HG03045 (cell line): Measurements from ENCODE around the gene PC.

Experiments used
- ATAC-seq: cut with Tn5 transposase; IDR thresholded peaks from one replicate; pipeline ENCODE4 v1.9.1; 2021; ENCODE audit warnings: mild to moderate bottlenecking, moderate library complexity; ENCODE audit not compliant: unreplicated experiment

Gene PC

DNA sequence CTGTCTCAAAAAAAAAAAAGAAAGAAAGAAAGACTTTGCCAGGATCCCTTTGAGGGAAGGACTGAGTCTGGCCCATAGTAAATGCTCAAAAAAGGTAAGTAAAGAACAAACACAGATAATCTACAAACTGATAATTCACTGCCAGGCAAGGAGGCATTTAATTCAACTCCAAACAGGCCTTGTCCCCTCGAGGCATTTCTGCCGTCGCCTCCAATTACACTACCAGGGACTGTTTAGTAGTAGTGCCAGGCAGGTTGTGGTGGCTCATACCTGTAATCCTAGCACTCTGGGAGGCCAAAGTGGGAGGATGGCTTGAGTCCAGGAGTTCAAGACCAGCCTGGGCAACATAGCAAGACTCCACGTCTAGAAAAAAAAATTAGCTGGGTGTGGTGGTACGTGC lies 43.7 kb downstream of the PC start:
- ATAC-seq: no peak

DNA sequence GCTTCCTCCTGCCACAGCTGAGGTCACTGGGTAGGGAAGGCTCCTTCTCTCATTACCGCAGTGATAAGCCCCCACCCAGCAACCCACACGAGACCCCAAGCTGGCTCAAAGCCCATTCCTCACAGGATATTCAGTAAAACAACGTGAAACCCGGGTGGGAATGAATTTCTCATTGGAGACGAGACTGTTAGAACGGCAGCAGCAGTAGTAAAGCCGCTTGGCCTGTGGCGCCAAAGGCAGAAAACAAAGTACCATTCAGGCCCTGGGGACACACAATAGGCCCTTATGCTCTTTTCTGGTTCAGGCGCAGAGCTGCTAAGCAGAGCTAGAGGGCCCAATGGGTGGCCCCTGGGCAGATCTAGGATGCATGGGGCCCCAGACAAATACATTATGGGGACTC lies 45.3 kb downstream of the PC start:
- ATAC-seq: no peak

DNA sequence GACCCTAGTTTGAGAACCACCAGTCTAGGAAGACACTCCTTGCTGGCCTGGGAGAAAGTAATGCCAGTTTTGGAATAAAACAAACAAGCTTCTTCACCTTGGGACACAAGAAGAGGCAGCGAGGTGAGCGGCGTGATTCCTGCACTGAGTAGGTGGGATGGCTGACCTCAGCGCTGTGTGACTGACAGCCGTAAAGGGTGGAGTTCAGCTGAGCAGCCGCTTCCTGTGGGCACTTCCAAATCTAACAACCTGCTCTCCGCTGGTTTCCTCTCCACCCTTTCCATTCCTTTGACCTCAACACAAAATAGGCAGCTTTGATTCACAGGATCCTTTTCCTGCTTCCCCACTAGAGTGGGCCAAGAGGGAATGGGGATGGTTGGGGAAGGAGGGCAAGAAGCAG lies 45.8 kb downstream of the PC start:
- no peak for ATAC-seq

DNA sequence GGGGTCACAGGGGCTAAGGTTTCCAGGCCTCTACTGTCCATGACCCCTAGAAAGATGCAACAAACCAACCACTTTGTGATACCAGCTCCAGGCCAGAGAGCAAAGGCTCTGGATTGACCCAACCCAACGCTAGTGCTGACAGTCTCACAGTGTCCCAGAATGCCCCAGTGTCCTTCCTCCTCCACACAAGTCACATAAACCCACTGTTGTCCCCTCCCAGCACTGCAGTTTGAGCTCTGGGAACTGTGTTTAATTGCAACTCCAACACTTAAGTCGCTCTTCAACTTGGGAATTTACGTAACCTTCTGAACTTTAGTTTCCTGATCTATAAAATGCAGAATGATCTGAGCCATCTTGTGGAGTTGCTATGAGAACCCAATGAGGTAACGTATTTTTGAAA lies 47.5 kb downstream of the PC start:
- ATAC-seq: no peak

DNA sequence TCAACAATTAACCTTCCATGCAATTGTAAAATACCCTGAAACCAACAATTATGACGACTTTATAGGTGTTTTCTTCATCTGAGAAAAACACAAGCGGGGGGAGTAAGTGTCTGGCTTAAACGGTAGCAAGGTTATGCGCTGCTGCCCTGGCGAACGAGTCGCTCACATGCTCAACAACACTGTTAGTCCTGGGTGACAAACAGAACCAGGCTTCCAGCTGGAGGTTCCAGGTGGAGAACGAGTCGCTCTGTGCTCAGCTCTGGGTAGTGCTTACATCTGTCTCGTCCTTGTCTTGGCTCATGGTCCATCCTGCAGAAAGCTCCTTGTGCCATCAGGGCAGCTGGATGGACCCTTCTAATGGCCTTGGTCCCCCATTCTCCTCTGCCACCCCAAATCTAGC lies 48.2 kb downstream of the PC start:
- no peak for ATAC-seq

DNA sequence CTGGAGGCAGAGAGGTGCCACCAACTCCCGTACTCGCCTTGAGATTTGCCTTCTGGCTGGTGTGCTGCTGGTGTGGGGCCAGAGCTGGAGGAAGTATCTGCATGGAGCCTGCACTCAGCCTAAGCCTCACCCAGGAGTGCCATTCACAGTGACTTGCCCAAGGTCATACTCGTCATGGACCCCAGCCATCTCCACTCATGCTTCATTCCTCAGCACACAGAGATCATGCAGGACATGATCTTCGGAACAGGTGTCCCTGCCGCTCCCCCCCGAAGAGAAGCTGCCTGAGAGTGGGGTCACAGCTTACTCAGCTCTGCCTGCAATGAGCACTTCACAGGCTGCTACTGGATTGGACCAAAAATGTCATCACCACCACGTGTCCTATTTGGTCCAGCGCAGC lies 49.0 kb downstream of the PC start:
- no peak for ATAC-seq

DNA sequence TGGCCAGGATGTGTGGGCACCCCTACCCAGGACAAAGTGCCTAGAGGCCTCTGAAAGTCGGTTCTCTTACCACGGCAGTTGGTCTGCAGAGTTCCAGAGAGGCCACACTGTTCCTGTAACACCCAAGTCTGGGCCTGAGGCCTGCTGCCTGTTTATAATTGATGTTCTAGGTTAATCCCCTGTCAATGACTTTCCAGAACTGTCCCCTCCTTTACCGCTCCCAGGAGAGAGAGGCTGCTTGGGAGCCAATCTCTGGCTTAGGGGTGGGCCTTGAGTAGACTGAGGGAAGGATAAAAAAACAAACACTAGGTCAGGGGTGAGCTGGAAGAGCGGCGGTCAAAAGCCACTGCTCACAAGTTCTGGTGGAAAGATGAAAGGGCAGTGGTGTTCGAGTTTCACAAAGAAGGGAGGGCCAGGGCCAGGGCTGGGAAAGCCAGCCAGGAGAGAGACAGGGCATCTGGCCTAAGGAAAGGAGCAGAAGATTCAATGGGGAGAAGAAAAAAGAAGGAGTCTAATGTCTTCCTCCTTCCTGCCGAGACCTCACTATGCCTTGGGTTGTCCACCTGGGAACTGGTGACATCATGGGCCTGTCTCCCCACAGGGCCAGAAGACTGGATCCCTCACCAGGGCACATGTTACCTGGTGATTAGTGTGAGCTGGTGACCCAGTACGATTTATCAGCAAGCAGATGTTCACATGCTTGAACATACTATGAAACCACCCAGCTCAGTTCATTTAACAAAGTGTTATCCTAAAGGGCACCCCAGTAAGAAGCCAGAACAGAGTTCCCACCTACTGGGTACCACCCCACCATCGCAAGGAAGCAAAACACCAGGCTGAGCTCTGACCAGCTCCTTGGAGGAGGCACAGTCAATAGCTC lies 50.2 kb downstream of the PC start:
- ATAC-seq: no peak

DNA sequence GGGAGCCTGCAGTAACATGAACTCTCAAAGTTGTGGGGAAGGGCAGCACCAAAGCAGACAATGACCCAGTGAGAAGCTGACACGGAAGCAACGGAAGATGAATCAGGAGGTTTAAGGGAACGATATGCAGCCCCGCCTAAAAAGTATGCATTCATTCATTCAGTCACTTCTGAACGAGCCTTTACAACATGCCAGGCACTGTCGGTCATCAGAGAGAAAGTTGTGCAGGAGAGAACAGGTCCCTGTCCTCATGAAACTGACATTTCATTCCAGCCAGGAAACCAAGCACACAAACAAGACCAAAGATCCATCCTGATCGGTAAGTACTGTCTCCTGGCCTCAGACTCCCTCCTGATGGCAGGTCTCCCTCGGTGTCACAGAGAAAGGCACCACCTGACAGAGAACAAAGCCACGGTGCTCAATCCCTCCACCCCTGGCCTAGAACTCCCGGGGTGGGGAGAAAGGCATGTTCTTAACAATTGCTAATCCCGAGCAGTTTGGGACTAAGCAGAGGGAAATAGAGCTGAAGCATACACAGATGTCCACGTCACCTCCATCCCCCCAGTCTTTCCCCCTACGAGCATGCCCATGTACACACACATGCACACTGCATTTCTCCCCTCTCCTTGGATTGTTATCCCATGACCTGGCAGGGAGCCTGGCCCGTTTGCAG lies 52.0 kb downstream of the PC start:
- ATAC-seq: no peak

DNA sequence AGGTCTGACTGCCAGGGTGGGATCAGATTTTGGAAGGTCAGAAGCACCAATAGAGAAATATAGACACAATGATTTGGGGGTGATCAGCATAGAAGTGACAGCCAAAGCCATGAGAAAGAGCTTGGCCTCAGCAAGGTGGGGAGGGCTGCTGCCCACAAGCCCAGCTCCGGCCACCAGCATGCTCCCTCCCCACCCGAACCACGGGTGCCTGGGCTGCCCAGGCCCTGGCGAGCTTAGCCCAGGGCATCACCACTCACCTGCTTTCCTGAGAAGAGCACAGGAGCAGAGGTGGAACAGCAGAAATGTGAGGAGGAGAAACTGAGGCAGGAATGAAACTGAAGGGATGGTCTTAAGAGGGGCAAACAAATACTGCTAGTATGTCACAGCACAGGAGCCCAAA lies 52.6 kb downstream of the PC start:
- ATAC-seq: no peak

DNA sequence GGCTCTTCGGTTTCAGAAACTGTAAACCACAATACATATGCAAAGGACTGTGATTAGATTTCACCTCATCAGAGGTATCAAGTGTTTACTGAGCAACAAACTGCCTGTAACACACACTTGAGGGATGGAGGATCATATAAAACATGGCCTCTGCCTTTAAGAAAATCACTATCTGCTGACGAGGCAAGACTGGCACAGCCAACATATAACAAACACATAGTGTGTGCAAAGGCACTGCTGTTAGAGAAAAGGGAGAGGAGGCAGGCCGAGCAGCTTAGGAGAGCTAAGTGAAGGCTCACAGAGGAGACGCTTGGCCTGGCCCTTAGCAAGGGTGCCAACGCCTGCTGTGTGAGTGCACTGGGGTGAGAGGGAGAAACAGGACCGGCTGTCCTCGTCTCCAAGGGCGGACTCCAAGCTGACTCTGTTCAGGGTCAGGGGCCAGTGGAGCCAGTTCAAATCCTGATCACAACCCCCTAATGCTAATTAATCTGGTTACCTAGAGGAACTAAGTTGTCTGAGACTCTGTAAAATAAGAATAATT lies 53.1 kb downstream of the PC start:
- no peak for ATAC-seq

DNA sequence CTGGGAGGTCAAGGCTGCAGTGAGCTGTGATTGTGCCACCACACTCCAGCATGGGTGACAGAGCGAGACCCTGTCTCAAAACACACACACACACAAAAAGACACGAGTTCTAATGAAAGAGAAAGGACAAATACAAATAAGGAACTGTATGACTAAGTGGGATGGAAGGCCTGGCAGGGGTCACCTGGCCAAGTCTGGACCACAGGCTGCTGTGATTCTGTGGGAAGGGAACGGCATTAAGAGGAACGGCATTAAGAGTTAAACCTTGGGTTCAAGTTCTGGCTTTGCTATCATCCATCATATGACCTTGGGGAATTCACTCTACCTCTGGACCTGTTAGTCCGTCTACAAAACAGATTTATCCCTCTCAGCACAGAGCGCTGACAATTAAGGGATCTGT lies 53.6 kb downstream of the PC start:
- ATAC-seq: no peak

DNA sequence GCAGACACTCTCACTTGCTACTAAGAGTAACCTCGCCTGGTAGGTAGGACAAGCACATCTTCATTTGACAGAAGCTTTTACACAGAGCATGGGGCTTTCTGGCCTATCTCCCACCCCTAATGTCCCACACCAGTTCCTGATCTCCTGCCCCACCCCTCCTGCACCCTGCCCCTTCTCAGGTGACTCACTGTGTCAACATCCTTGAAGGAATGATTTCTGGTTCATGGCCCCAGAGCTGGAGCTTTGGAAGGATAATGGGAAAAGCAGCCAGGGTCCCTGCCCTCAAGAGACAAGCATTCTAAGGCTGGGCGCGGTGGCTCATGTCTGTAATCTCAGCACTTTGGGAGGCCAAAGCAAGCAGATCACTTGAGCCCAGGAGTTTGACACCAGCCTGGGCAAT lies 54.1 kb downstream of the PC start:
- no peak for ATAC-seq

DNA sequence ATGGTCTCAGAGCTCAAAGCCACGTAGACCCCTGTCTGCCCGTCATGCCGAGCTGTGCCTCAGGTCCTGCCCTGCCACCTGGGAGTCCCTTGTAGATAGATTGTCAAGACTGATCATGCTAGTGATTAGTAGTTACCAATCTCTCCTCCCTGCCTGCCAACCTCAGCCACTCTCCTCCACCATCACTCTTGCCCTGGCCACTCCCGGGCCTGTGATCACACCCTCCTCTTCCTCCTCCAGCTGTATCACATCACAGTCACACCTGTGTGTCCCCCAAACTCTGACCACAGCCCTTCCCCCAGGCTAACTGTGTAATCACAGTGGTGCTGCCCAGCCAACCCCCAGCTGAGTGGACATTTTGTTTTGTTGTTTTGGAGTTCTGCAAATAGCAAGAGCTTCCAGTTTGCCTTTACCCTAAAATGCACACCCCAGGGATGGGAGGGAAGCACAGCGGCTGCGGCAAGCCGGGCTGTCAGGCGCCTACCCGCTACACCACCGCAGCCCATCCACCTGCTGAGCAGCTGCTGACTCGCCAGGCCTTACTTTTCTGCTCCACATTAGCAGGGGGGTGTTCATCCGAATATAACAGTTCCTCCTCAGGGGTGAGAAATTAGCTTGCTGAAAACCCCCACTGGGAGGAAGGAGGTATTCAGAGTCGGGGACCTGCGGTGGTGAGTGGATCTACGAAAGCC lies 55.6 kb downstream of the PC start:
- no peak for ATAC-seq

DNA sequence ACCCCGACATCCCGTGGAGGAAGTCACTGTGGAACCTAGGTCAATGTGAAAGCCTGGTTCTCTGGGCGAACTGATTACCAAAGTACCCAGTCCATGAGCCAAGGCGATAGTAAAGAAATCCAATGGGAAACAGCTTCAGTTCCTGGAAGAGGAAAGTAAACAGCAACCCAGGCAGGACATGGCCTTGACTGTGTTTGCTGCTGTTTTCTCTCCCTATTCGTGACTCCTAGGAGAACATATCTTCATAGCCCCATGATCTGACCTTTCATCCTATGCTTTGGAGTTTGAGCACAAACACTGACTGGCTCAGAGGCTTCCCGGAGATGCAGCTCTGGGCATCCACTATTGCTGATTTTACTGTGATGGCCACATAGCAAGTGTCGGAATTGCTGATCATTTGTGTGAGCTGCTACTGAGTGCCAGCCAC lies 56.2 kb downstream of the PC start:
- no peak for ATAC-seq

DNA sequence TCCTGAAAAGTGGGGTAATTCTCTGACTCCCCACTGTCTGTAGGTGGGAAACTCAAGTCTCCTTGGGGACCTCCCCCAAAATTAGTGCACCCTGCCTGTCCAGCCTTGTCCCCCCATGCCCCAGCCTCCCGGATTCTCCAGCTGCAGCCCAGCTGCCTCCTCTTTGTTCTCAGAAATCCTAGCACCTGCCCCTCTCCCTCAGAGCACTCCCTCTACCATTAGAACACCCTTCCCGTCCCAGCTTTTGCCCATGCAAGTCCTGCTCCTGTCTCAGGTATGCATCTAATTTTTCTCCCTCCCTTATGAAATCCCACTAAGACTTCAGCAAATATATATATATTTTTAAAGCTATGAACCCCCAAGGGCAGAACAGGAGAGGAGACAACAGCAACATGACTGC lies 64.0 kb downstream of the PC start:
- ATAC-seq: no peak

DNA sequence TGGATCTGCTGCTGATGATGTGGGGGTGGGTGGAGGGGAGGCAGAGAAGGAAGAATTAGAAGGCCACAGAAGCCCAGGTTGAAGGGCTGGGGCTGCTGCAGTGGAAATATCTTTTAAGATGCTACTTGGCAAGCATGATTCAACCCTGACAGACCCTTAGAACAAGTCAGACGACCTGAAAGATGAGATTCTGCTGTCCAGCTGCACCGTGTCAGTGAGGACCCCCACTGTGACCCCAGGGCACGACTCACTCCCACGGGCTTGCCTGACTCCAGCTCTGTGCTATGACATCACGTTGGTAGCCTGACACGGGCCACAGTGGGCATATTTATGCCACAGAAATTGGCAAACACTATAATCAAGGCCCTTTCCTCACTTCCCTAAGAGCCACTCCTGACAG lies 65.3 kb downstream of the PC start:
- ATAC-seq: no peak

DNA sequence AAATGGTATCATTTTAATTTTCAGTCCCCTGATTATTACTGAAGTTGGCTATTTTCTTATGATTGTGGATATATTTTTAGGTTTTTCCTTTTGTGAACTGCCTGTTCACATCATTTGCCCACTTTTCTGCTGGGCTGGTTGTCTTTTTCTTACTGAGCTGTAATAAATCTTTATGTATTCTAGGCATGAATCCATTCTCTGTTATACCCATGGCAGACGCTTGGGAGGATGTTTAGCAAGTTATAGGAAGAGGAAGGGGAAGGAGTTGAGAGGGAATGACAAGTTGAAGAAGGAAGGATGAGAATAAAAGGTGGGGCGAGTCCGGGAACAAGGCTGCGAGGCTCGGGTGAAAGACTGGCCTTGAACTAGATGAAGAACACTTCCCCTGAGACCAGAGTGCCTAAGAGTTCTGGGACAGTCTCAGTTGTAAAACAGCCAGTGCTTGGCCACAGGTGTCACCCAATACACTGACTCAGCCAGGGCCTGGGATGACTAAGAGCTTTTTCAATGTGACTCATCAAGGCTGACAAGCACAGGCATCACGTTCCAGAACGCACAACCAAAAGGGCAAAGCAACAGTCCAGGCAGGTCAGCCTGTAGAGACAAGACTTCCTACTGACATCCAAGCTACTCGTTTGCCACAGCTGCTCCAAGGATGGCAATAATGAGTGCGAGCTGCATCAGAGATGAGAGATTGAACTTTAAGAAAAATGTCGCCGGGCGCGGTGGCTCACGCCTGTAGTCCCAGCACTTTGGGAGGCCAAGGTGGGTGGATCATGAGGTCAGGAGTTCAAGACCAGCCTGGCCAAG lies 66.1 kb downstream of the PC start:
- ATAC-seq: peak; percentile 83

DNA sequence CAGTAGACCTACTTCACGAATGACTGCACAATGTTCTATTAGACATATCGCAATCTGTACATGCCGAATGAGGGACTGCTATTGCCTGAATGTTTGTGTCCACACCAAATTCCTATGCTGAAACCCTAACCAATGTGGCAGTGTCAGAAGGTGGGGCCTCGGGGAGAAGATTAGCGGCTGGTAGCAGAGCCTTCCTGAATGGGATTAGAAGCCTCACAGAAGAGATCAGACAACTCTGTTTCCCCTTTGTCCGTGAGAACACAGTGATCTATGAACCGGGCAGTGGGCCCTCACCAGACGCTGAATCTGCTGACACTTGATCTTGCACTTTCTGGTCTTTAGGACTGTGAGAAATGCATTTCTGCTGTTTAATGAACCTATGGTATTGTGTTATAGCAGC lies 68.2 kb downstream of the PC start:
- no peak for ATAC-seq

DNA sequence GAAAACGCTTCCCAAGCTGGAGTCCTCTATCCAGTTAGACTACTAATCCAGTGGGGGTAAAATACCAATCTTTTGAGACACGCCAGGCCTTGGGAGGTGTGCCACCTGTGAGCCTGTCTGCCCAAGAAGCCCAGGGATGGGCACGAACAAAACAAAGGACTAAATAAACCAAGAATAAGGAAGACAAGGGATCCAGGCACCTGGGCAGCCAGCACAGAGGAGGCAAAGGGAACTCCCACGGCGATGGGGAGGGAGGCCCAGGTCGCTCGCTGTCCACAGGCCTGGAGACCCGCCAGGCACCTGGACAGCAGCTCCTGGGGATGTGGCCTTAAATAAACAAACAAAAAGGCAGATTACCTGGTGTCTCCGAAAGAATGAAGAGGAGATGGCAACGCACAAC lies 69.9 kb downstream of the PC start:
- no peak for ATAC-seq

DNA sequence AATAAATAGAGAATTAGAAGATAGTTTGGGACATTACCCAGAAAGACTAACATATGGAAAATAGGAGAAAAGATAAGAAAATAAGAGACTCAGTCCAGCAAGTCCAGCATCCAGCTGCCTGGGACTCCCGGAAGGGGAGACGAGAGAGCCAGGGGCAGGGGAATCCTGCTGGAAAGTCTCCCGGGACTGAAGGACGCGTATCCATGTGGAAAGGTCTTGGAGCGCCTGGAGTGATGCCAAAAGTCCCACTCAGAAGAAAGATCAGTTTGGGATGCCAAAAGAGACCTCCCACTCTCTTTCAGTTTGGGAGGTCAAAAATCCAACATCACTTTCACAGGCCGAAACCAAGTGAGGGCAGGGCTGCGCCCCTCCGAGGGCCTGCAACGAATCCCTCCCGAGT lies 70.7 kb downstream of the PC start:
- no peak for ATAC-seq

DNA sequence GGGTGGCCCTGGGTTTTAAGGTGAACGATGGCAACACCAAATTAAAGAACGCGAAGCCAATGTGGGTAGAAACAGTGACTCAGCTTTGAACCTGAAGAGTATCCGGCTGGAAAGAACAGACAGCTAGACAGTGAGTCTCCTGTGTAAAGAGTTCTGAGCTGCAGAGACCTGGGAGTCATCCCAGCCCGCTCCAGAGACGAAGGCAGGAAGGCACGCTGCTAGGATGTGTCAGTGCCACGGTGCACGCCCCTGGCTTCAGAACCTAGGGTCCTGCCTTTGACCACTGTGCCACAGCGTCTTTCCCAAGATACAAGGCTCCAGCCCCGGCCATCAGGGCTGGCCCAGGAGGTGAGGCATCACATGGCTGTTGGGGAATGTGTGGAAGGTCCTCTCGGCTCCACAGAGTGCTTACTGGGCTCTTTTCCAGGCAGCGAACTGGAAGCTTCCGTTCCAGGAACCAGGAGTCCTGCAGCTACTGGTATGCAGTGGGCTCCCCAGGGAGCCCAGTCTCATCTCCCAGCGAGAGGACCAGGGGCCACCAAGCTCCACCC lies 71.4 kb downstream of the PC start:
- no peak for ATAC-seq
